ENCODE measurements around the gene RBBP9.

DNA sequence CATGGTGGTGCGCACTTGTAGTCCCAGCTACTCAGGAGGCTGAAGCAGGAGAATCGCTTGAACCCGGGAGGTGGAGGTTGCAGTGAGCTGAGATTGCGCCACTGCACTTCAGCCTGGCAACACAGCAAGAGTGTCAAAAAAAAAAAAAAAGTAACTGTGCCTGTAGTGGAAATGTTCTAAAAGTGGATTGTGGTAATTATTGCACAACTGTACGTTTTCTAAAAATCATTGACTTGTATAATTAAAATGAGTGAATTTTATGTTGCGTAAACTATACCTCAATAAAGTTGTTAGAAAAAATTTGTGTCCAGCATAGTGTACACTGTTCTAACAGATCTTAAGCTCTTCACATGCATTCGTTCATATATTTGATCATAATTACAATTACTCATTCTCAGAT, 16.2 kb upstream of the RBBP9 start:
- TF ChIP-seq CTCF (IDR thresholded peaks at IDR 0.05; ENCODE audit: low read depth, low read length, poor library complexity, severe bottlenecking) (no peak), EZH2phosphoT487 (IDR thresholded peaks at IDR 0.05; ENCODE audit: borderline replicate concordance, low read length) (no peak)
